Muscle of arm (tissue), 12 donors: ENCODE results near the gene ITCH. TPM values are rescaled to one million over a fixed set of nuclear protein-coding genes. Genes with fewer than 3 reads are reported as not detected.
"Not testable (repeated sequence)": the region's sequence is repeated elsewhere in the genome, so short reads cannot be mapped to it uniquely, and the experiment has no call there.

Experiments
- DNase-seq: peaks from one replicate; pipeline ENCODE4 v3.0.0-alpha.2; 2013
- polyA plus RNA-seq, 12 donors: library from polyadenylated mRNA; unstranded; fragments of 120-200 nt; gene quantifications; one replicate each; pipeline ENCODE4 v1.2.1, GENCODE V29; 2013; ENCODE audit not compliant: insufficient read length in 12 of 12

ITCH gene
- polyA plus RNA-seq, 12 donors, result 13.1 to 38.0 (median 31.3) TPM; not detected in 1

- no peak for DNase-seq
Measured at GRCh38 chr20:34377072-34377847, 14.2 kb downstream of the ITCH start.

GRCh38 chr20:34382174-34382573, 19.1 kb downstream of the ITCH start:
- DNase-seq, result no peak

GRCh38 chr20:34382877-34383455, 19.9 kb downstream of the ITCH start:
- not testable (repeated sequence) for DNase-seq

- no peak for DNase-seq
Measured at GRCh38 chr20:34385464-34385863, 22.4 kb downstream of the ITCH start.

- no peak for DNase-seq
Measured at GRCh38 chr20:34388000-34388399, 24.9 kb downstream of the ITCH start.

- DNase-seq, result no peak
Measured at GRCh38 chr20:34388678-34389077, 25.6 kb downstream of the ITCH start.

- DNase-seq, result no peak
Measured at GRCh38 chr20:34389206-34389953, 26.3 kb downstream of the ITCH start.

GRCh38 chr20:34389954-34390555, 27.0 kb downstream of the ITCH start:
- DNase-seq, result no peak

GRCh38 chr20:34396408-34396807, 33.3 kb downstream of the ITCH start:
- DNase-seq, result no peak

- DNase-seq, result no peak
Measured at GRCh38 chr20:34397096-34397495, 34.0 kb downstream of the ITCH start.

- not testable (repeated sequence) for DNase-seq
Measured at GRCh38 chr20:34400776-34401175, 37.7 kb downstream of the ITCH start.

GRCh38 chr20:34401741-34402455, 38.8 kb downstream of the ITCH start:
- DNase-seq, result no peak

- DNase-seq, result no peak
Measured at GRCh38 chr20:34402461-34402860, 39.4 kb downstream of the ITCH start.

- DNase-seq, result no peak
Measured at GRCh38 chr20:34403063-34403827, 40.2 kb downstream of the ITCH start.

GRCh38 chr20:34403908-34404307, 40.8 kb downstream of the ITCH start:
- DNase-seq, result no peak

- DNase-seq, result no peak
Measured at GRCh38 chr20:34404803-34405202, 41.7 kb downstream of the ITCH start.

GRCh38 chr20:34405247-34405651, 42.2 kb downstream of the ITCH start:
- not testable (repeated sequence) for DNase-seq

GRCh38 chr20:34405942-34406341, 42.9 kb downstream of the ITCH start:
- not testable (repeated sequence) for DNase-seq

- DNase-seq, result no peak
Measured at GRCh38 chr20:34407962-34408474, 44.9 kb downstream of the ITCH start.

GRCh38 chr20:34410336-34410735, 47.3 kb downstream of the ITCH start:
- DNase-seq, result no peak

GRCh38 chr20:34412453-34412852, 49.4 kb downstream of the ITCH start:
- DNase-seq, result no peak
